Measurements from ENCODE around the gene SRP68. TPM values are rescaled to one million over a fixed set of nuclear protein-coding genes. Genes with fewer than 3 reads are reported as not detected.

Gene SRP68
- total RNA-seq (2014; rRNA removed; shearing (Covaris generic); ENCODE audit: low replicate concordance): 58.2 and 60.8 TPM in 2 replicates

- DNase-seq (ENCODE audit: low read depth): peak; percentile 85
- in situ Hi-C loops (cut with HindIII; ENCODE audit: low pct_unique_long_range_greater_than_20kb, low sequenced_read_pairs): no loop called here
Measured at GRCh38 chr17:76072148-76072858, at the start of gene SRP68. SRP68 (minus strand) TSS chr17:76072517; CDS start chr17:76072491, 26 bp downstream.

DNA sequence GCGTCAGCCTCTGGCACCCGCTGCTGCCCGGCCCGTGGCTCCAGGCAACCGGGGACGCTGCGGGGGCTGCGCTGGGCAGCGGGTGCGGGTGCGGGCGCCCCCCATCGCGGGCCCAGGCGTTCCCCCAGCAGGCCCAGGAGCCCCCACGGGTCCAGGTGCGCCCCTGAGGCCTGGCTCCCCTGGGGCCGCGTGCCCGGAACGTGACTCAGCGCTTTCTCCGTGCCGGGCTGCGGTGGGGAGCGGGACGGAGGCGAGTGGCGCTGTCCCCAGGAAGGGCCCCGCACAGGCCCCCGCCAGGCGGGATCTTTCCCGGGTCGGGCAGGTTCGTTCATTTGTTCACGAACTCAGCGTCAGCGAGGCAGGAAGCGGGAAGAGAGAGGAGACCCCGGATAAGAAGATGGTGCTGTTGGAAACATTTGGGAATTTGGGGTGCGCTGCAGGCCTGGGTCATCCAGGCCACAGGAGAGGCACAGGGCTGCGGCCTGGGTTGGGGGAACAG lies 49.7 kb upstream of the SRP68 start:
- in situ Hi-C loops (cut with HindIII; ENCODE audit: low pct_unique_long_range_greater_than_20kb, low sequenced_read_pairs): no loop called here
- no peak for DNase-seq (ENCODE audit: low read depth)

DNA sequence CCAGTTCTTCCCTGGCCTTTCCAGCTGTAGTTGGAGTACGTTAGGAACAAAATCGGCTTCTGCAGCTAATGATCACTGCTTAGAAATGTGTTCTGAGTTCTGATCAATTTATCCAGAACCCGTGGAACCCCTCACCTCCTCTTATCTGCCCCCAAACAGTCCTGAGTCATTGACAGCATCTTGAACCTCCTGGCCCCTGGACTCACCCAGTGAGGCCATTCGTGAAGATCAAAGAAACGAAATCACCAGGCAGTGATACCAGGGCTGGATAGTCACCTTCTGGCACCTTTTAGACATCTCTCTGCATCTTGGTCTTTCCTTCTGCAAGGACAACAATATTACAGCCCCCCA lies 48.3 kb upstream of the SRP68 start:
- in situ Hi-C loops (cut with HindIII; ENCODE audit: low pct_unique_long_range_greater_than_20kb, low sequenced_read_pairs): no loop called here

GRCh38 chr17:76119409-76120371 lies 47.4 kb upstream of the SRP68 start:
- in situ Hi-C loops (cut with HindIII; ENCODE audit: low pct_unique_long_range_greater_than_20kb, low sequenced_read_pairs): no loop called here
- no peak for DNase-seq (ENCODE audit: low read depth)

More for the DNA sequence above, 48.3 kb upstream of the SRP68 start:
- DNase-seq (ENCODE audit: low read depth): no peak

- no peak for DNase-seq (ENCODE audit: low read depth)
- in situ Hi-C loops (cut with HindIII; ENCODE audit: low pct_unique_long_range_greater_than_20kb, low sequenced_read_pairs): no loop called here
Measured at GRCh38 chr17:76115138-76115754, 42.9 kb upstream of the SRP68 start.

GRCh38 chr17:76111956-76112355 lies 39.6 kb upstream of the SRP68 start:
- in situ Hi-C loops (cut with HindIII; ENCODE audit: low pct_unique_long_range_greater_than_20kb, low sequenced_read_pairs): no loop called here
- no peak for DNase-seq (ENCODE audit: low read depth)

DNA sequence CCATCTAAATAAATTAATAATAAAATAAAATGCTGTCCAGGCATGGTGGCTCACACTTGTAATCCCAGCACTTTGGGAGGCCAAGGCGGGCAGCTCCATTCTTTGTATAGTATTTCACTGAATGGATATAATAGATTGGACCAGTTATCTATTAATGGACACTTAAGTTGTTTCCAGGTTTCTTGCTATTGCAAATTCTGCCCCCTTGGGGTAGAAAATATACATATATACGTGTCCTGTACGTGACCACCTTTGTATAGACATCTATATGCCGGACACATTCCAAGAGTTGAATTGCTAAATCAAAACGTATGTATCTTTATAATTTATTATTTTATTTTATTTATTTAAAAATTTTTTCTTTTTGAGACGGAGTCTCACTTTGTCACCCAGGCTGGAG lies 35.2 kb upstream of the SRP68 start:
- in situ Hi-C loops (cut with HindIII; ENCODE audit: low pct_unique_long_range_greater_than_20kb, low sequenced_read_pairs): no loop called here
- no peak for DNase-seq (ENCODE audit: low read depth)

- in situ Hi-C loops (cut with HindIII; ENCODE audit: low pct_unique_long_range_greater_than_20kb, low sequenced_read_pairs): no loop called here
Measured at GRCh38 chr17:76106703-76107102, 34.4 kb upstream of the SRP68 start.

DNA sequence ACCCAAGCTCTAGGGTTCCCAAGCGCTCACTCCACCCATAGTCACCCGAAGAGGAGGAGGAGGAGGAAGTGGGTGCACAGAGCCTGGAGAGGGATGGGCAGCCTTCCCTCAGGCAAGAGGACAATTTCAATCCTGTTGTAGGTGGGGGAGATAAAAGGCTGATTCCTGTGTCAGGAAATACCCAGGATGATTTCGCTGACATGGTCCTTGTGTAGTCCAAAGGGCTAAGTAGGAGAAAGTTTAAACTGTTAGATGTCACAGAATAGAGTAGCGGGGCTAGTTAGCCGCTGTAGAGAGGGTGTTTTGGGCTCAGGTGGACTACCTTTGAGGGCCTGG lies 32.5 kb upstream of the SRP68 start:
- in situ Hi-C loops (cut with HindIII; ENCODE audit: low pct_unique_long_range_greater_than_20kb, low sequenced_read_pairs): no loop called here
- no peak for DNase-seq (ENCODE audit: low read depth)

More at GRCh38 chr17:76106703-76107102, 34.4 kb upstream of the SRP68 start:
- no peak for DNase-seq (ENCODE audit: low read depth)

- in situ Hi-C loops (cut with HindIII; ENCODE audit: low pct_unique_long_range_greater_than_20kb, low sequenced_read_pairs): no loop called here
Measured at GRCh38 chr17:76104140-76104895, 32.0 kb upstream of the SRP68 start.

GRCh38 chr17:76103274-76104139 lies 31.2 kb upstream of the SRP68 start, which contains the start of gene EXOC7:
EXOC7 (minus strand) TSS chr17:76103787; CDS start chr17:76103692, 95 bp downstream.
- peak; percentile 87 for DNase-seq (ENCODE audit: low read depth)
- in situ Hi-C loops (cut with HindIII; ENCODE audit: low pct_unique_long_range_greater_than_20kb, low sequenced_read_pairs): no loop called here

More at GRCh38 chr17:76104140-76104895, 32.0 kb upstream of the SRP68 start:
- DNase-seq (ENCODE audit: low read depth): no peak

GRCh38 chr17:76102944-76103273 lies 30.6 kb upstream of the SRP68 start:
- no peak for DNase-seq (ENCODE audit: low read depth)

DNA sequence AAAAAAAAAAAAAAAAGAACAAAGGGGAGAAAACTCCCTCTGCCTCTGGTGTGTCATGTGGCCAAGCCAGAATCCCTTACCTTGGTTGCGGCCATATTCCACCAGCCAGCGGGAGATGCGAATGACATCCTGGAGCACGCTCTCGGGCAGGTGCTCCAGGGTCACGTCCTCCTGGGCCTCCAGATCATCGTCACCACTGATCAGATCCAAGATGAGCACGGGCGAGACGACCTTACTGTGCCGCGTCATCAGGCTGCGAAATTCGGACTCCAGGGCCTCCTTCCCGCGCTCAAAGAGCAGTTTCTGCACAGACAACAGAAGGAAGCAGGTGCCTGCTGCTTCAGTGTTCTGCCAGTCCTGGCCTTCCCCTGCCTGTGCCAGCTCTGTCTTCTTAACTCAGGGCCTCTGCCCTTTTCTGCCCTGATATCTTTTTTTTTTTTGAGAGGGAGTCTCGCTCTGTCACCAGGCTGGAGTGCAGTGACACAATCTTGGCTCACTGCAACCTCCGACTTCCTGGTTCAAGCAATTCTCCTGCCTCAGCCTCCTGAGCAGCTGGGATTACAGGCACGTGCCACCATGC lies 25.5 kb upstream of the SRP68 start:
- no peak for DNase-seq (ENCODE audit: low read depth)
- in situ Hi-C loops (cut with HindIII; ENCODE audit: low pct_unique_long_range_greater_than_20kb, low sequenced_read_pairs): no loop called here

More at GRCh38 chr17:76102944-76103273, 30.6 kb upstream of the SRP68 start:
- in situ Hi-C loops (cut with HindIII; ENCODE audit: low pct_unique_long_range_greater_than_20kb, low sequenced_read_pairs): no loop called here

- in situ Hi-C loops (cut with HindIII; ENCODE audit: low pct_unique_long_range_greater_than_20kb, low sequenced_read_pairs): no loop called here
- DNase-seq (ENCODE audit: low read depth): no peak
Measured at GRCh38 chr17:76095943-76096342, 23.6 kb upstream of the SRP68 start.

GRCh38 chr17:76094046-76094445 lies 21.7 kb upstream of the SRP68 start:
- in situ Hi-C loops (cut with HindIII; ENCODE audit: low pct_unique_long_range_greater_than_20kb, low sequenced_read_pairs): no loop called here
- no peak for DNase-seq (ENCODE audit: low read depth)

- DNase-seq (ENCODE audit: low read depth): no peak
- in situ Hi-C loops (cut with HindIII; ENCODE audit: low pct_unique_long_range_greater_than_20kb, low sequenced_read_pairs): no loop called here
Measured at GRCh38 chr17:76092526-76093413, 20.5 kb upstream of the SRP68 start.
